ENCODE data around the gene ST6GALNAC5.

The ST6GALNAC5 gene

DNA sequence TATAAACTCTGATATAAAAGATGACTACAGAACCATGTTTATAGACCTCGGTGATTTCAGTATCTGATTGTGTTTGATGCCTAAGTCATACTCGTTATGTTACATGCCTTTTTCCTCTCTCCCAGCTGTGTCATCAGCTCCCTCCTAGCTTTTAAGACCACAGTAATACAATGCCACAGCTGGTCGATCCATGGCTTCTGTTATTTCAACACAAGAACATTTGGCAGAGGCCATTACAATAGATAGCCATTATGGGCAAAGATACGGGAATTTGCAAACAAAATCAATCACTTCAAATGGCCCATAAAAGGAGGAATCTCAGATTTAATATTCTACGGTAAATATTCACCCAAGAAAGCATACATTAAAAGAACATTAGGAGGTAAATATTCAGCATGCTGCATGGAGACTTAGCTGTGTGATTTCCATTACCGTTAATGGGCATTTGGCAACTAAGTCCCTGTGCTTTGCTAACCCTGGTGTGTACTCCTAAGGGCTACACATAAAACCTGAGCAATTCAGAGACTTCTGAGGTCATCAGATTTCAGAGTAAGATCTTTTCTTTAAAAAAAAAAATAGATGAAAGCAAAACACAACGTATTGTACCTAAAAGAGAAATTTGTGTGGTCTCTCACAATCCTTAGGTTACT is 198.5 kb downstream of the ST6GALNAC5 start:
- TF ChIP-seq, protein P1, sequence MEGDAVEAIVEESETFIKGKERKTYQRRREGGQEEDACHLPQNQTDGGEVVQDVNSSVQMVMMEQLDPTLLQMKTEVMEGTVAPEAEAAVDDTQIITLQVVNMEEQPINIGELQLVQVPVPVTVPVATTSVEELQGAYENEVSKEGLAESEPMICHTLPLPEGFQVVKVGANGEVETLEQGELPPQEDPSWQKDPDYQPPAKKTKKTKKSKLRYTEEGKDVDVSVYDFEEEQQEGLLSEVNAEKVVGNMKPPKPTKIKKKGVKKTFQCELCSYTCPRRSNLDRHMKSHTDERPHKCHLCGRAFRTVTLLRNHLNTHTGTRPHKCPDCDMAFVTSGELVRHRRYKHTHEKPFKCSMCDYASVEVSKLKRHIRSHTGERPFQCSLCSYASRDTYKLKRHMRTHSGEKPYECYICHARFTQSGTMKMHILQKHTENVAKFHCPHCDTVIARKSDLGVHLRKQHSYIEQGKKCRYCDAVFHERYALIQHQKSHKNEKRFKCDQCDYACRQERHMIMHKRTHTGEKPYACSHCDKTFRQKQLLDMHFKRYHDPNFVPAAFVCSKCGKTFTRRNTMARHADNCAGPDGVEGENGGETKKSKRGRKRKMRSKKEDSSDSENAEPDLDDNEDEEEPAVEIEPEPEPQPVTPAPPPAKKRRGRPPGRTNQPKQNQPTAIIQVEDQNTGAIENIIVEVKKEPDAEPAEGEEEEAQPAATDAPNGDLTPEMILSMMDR (IDR thresholded peaks at IDR 0.05; ENCODE audit: borderline replicate concordance, insufficient read depth, low read depth, low read length) = no peak

GRCh38 chr1:77068013-77068412 is 200.7 kb downstream of the ST6GALNAC5 start:
- TF ChIP-seq, protein P1 (IDR thresholded peaks at IDR 0.05; ENCODE audit: borderline replicate concordance, insufficient read depth, low read depth, low read length) = no peak
- no peak overlapping the region for H3K4me3 ChIP-seq (ENCODE audit: low read depth, low read length)

More for the DNA sequence above, 198.5 kb downstream of the ST6GALNAC5 start:
- H3K4me3 ChIP-seq (ENCODE audit: low read depth, low read length) = no peak overlapping the region

- no peak overlapping the region for H3K4me3 ChIP-seq (ENCODE audit: low read depth, low read length)
- TF ChIP-seq, protein P1 (IDR thresholded peaks at IDR 0.05; ENCODE audit: borderline replicate concordance, insufficient read depth, low read depth, low read length) = no peak
Measured at GRCh38 chr1:77076759-77077158, 209.5 kb downstream of the ST6GALNAC5 start.

- H3K4me3 ChIP-seq (ENCODE audit: low read depth, low read length) = no peak overlapping the region
- TF ChIP-seq, protein P1 (IDR thresholded peaks at IDR 0.05; ENCODE audit: borderline replicate concordance, insufficient read depth, low read depth, low read length) = no peak
Measured at GRCh38 chr1:77081834-77082233, 214.6 kb downstream of the ST6GALNAC5 start.

GRCh38 chr1:77084457-77084856 is 217.2 kb downstream of the ST6GALNAC5 start:
- TF ChIP-seq, protein P1 (IDR thresholded peaks at IDR 0.05; ENCODE audit: borderline replicate concordance, insufficient read depth, low read depth, low read length) = no peak

GRCh38 chr1:77085109-77085508 is 217.8 kb downstream of the ST6GALNAC5 start:
- TF ChIP-seq, protein P1 (IDR thresholded peaks at IDR 0.05; ENCODE audit: borderline replicate concordance, insufficient read depth, low read depth, low read length) = no peak
- no peak overlapping the region for H3K4me3 ChIP-seq (ENCODE audit: low read depth, low read length)

More at GRCh38 chr1:77084457-77084856, 217.2 kb downstream of the ST6GALNAC5 start:
- H3K4me3 ChIP-seq (ENCODE audit: low read depth, low read length) = no peak overlapping the region

DNA sequence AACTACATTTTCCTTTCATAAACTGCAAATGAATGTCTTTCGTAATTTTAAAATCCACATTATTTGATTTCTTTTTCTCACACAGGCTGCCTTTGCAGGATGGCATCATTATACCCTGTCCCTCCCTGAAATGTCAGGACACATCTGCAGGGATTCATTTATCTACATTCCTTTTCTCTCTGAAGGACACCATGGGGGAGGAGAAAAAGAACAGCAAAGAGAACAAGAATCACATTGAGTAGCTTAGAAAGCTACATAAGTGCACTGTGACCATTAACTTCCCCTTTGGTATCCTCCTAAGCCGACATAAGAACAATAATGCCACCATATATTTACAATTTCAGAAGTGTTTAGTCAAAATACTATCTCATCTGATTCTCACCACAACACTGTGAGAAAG is 222.5 kb downstream of the ST6GALNAC5 start:
- H3K4me3 ChIP-seq (ENCODE audit: low read depth, low read length) = no peak overlapping the region
- TF ChIP-seq, protein P1 (IDR thresholded peaks at IDR 0.05; ENCODE audit: borderline replicate concordance, insufficient read depth, low read depth, low read length) = no peak
